GM12801 (cell line): ENCODE results near the gene PLEKHB1.

Experiments
- CTCF ChIP-seq: IDR thresholded peaks from one replicate; pipeline ENCODE4 v1.5.1; 2011; ENCODE audit warnings: control low read depth; ENCODE audit not compliant: insufficient read length; ENCODE audit errors: extremely low read depth

Gene PLEKHB1

GRCh38 chr11:73648571-73649046 lies 2.2 kb downstream of the PLEKHB1 start:
- no peak for TF ChIP-seq CTCF

- no peak for TF ChIP-seq CTCF
Measured at GRCh38 chr11:73649206-73649605, 2.8 kb downstream of the PLEKHB1 start.

- no peak for TF ChIP-seq CTCF
Measured at GRCh38 chr11:73650400-73650799, 4.0 kb downstream of the PLEKHB1 start.

- no peak for TF ChIP-seq CTCF
Measured at GRCh38 chr11:73651252-73651651, 4.9 kb downstream of the PLEKHB1 start.

GRCh38 chr11:73651661-73652045 lies 5.3 kb downstream of the PLEKHB1 start:
- no peak for TF ChIP-seq CTCF

GRCh38 chr11:73652046-73652730 lies 5.8 kb downstream of the PLEKHB1 start:
- TF ChIP-seq CTCF, result no peak

- no peak for TF ChIP-seq CTCF
Measured at GRCh38 chr11:73652856-73653559, 6.6 kb downstream of the PLEKHB1 start.
